Measurements from ENCODE around the gene TARS1. TPM values are rescaled to one million over a fixed set of nuclear protein-coding genes. Genes with fewer than 3 reads are reported as not detected.

TARS1 gene
- total RNA-seq, 4 donors from 2014 or later = 42.1 to 128 (median 99.1) TPM

DNA sequence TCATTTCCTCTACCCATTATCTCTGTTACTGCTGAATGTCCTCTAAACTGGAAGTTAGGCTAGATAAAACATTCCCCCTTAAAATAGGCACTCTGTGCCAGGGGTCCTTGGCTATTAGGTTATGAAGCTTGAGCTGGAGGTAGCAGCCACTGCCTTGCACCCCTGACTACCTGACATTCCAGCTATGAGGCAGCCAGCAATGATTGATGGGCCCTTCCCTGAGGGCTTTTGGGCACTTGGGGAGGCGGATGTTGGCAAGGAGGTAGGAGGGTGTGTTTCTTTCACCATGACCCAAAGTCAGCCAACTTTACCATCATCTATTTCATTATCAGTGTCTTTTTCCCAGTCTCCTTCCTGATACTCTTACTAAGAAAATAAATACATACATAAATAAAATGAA, 17.1 kb downstream of the TARS1 start:
- ATAC-seq (ENCODE audit: low FRiP score) = no peak
- TF ChIP-seq CTCF (IDR thresholded peaks at IDR 0.05) = no peak
- DNase-seq (ENCODE audit: low spot score) = no peak

DNA sequence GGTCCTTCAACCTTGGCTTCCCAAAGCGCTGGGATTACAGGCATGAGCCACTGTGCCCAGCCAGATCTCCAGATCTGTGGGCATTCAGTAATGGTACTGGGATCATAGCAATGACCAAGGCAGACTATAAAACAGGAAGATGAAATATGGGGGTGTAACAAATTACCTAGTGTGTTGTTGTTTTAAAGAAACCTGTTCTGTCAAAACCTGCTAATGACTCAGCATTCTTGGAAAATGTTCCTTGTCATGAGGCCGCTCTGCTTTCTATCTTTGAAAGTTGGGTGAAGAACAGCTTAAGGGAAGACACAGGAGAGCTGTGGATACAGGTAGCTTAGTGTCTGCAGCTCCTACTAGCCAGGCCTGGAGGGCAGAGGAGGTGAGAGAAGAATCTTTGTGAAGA, 19.4 kb downstream of the TARS1 start:
- ATAC-seq (ENCODE audit: low FRiP score) = no peak
- TF ChIP-seq CTCF (IDR thresholded peaks at IDR 0.05) = no peak
- no peak for DNase-seq (ENCODE audit: low spot score)

- ATAC-seq (ENCODE audit: low FRiP score) = no peak
- no peak for TF ChIP-seq CTCF (IDR thresholded peaks at IDR 0.05)
Measured at GRCh38 chr5:33462456-33462855, 21.7 kb downstream of the TARS1 start.

GRCh38 chr5:33465120-33465519, 24.4 kb downstream of the TARS1 start:
- TF ChIP-seq CTCF (IDR thresholded peaks at IDR 0.05) = no peak
- DNase-seq (ENCODE audit: low spot score) (no peak), ATAC-seq (ENCODE audit: low FRiP score) (no peak)

More at GRCh38 chr5:33462456-33462855, 21.7 kb downstream of the TARS1 start:
- no peak for DNase-seq (ENCODE audit: low spot score)

- no peak for TF ChIP-seq CTCF (IDR thresholded peaks at IDR 0.05)
- no peak for ATAC-seq (ENCODE audit: low FRiP score)
- DNase-seq (ENCODE audit: low spot score) = no peak
Measured at GRCh38 chr5:33468775-33469435, 28.1 kb downstream of the TARS1 start.

DNA sequence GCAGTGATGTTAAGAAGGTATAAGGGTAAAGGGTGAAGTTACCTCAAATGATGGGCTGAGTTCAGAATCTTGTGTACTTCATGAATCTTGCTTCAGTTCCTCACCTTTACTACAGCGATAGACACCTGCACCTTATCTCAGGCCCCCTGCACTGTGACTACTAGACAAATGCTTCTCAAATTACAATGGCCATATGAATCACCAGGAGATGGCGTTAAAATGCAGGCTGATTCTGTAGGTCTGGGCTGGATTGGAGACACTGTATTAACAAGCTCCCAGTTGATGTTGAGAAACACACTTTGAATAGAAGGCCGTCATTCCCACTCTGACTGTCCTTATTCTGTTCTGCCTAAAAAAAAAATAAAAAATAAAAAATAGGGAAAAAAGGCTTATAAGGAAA, 29.8 kb downstream of the TARS1 start:
- TF ChIP-seq CTCF (IDR thresholded peaks at IDR 0.05) = no peak
- no peak for ATAC-seq (ENCODE audit: low FRiP score)
- no peak for DNase-seq (ENCODE audit: low spot score)

- TF ChIP-seq CTCF (IDR thresholded peaks at IDR 0.05) = no peak
- no peak for DNase-seq (ENCODE audit: low spot score)
- no peak for ATAC-seq (ENCODE audit: low FRiP score)
Measured at GRCh38 chr5:33472805-33473409, 32.1 kb downstream of the TARS1 start.
